ENCODE measurements around the gene RNASE9.

GRCh38 chr14:20548414-20549158 is 12.3 kb downstream of the RNASE9 start:
- TF ChIP-seq REST (IDR thresholded peaks at IDR 0.05; ENCODE audit: low read depth) (no peak), MAX (IDR thresholded peaks at IDR 0.05) (no peak), USF1 (IDR thresholded peaks at IDR 0.05) (no peak), RAD21 (IDR thresholded peaks at IDR 0.05; ENCODE audit: low read depth) (no peak), CREB1 (IDR thresholded peaks at IDR 0.05; ENCODE audit: low read depth) (no peak), EP300 (IDR thresholded peaks at IDR 0.05; ENCODE audit: borderline replicate concordance) (no peak), TCF12 (IDR thresholded peaks at IDR 0.05; ENCODE audit: low read depth) (no peak), NFIC (IDR thresholded peaks at IDR 0.05) (no peak)
